GM19238 (cell line): Measurements from ENCODE around the gene LNX2.

Source experiments
- DNase-seq: peaks from one replicate; pipeline ENCODE4 v3.0.0; 2011; ENCODE audit warnings: low spot score; ENCODE audit not compliant: insufficient read length

LNX2 gene

GRCh38 chr13:27620377-27621115 lies at the start of gene LNX2:
TSS of gene LNX2 (minus strand) at chr13:27620529. CDS start at chr13:27581703, 38,826 bp downstream.
- peak; percentile 91 for DNase-seq

GRCh38 chr13:27667946-27668345 lies 47.6 kb upstream of the LNX2 start:
- no peak for DNase-seq

- no peak for DNase-seq
Observed at GRCh38 chr13:27666951-27667350, 46.6 kb upstream of the LNX2 start.

- DNase-seq: no peak
Observed at GRCh38 chr13:27665761-27666160, 45.4 kb upstream of the LNX2 start.

GRCh38 chr13:27665333-27665732 lies 45.0 kb upstream of the LNX2 start:
- DNase-seq: no peak

GRCh38 chr13:27663947-27664346 lies 43.6 kb upstream of the LNX2 start:
- no peak for DNase-seq

- DNase-seq: no peak
Observed at GRCh38 chr13:27662738-27663470, 42.6 kb upstream of the LNX2 start.

GRCh38 chr13:27661017-27661416 lies 40.7 kb upstream of the LNX2 start:
- DNase-seq: no peak

- DNase-seq: no peak
Observed at GRCh38 chr13:27660511-27660910, 40.2 kb upstream of the LNX2 start.

- no peak for DNase-seq
Observed at GRCh38 chr13:27659145-27659865, 39.0 kb upstream of the LNX2 start.

- no peak for DNase-seq
Observed at GRCh38 chr13:27658546-27658945, 38.2 kb upstream of the LNX2 start.

- DNase-seq: no peak
Observed at GRCh38 chr13:27657724-27658123, 37.4 kb upstream of the LNX2 start.

GRCh38 chr13:27654816-27655215 lies 34.5 kb upstream of the LNX2 start:
- DNase-seq: no peak

- no peak for DNase-seq
Observed at GRCh38 chr13:27654059-27654458, 33.7 kb upstream of the LNX2 start.

GRCh38 chr13:27650312-27650711 lies 30.0 kb upstream of the LNX2 start:
- no peak for DNase-seq

GRCh38 chr13:27644302-27644701 lies 24.0 kb upstream of the LNX2 start:
- DNase-seq: no peak

GRCh38 chr13:27643334-27644132 lies 23.2 kb upstream of the LNX2 start:
- no peak for DNase-seq

- DNase-seq: no peak
Observed at GRCh38 chr13:27641711-27642502, 21.6 kb upstream of the LNX2 start.

- DNase-seq: no peak
Observed at GRCh38 chr13:27639186-27639585, 18.9 kb upstream of the LNX2 start.

- no peak for DNase-seq
Observed at GRCh38 chr13:27638521-27638920, 18.2 kb upstream of the LNX2 start.

- no peak for DNase-seq
Observed at GRCh38 chr13:27638001-27638400, 17.7 kb upstream of the LNX2 start.
